H1 (cell line): ENCODE measurements around the gene C1orf21. TPM values are rescaled to one million over a fixed set of nuclear protein-coding genes. Genes with fewer than 3 reads are reported as not detected.

ENCODE experiments used
- CTCF ChIA-PET: fragments of 300-600 bp; sonication (Branson Sonifier 250); formaldehyde crosslinking; loops from one replicate; lab custom pipeline; 2021; ENCODE audit not compliant: partially characterized antibody; lab: Charles Lee
- POLR2A ChIA-PET: fragments of 300-600 bp; sonication (Branson Sonifier 250); formaldehyde crosslinking; loops from one replicate; lab custom pipeline; 2021; ENCODE audit warnings: inconsistent platforms; ENCODE audit not compliant: partially characterized antibody; lab: Charles Lee
- DNase-seq, 2 experiments: peaks; one replicate each; pipeline versions ENCODE4 v3.0.0 to v3.0.0-alpha.2; 2010 to 2022; ENCODE audit warnings: low spot score in 2 of 2, low read depth in 1 of 2, mixed read lengths in 1 of 2
- FAIRE-seq: peaks from 2 replicates; lab custom pipeline; 2011; peaks lifted over from hg19 to GRCh38; lab: Jason Lieb, UNC
- H2AFZ ChIP-seq: 2 replicates; pipeline ENCODE4 v1.8.1; 2012; ENCODE audit warnings: low read length, inconsistent platforms
- H2AK5ac ChIP-seq: 2 replicates; pipeline ENCODE4 v1.6.1; 2013; ENCODE audit warnings: low read depth, low read length
- H2BK120ac ChIP-seq: replicated peaks from 2 replicates; pipeline ENCODE3; 2013; ENCODE audit warnings: low read depth, low read length, inconsistent platforms
- H2BK12ac ChIP-seq: 2 replicates; pipeline ENCODE4 v1.6.1; 2013; ENCODE audit warnings: low read depth, low read length
- H2BK15ac ChIP-seq: 2 replicates; pipeline ENCODE4 v1.6.1; 2013; ENCODE audit warnings: low read length
- H2BK20ac ChIP-seq: 2 replicates; pipeline ENCODE4 v1.6.1; 2013; ENCODE audit warnings: low read length
- H2BK5ac ChIP-seq: 2 replicates; pipeline ENCODE4 v1.6.1; 2013; ENCODE audit warnings: low read depth, low read length
- H3K14ac ChIP-seq: 2 replicates; pipeline ENCODE4 v1.6.1; 2013; ENCODE audit warnings: inconsistent platforms; ENCODE audit not compliant: insufficient read length
- H3K18ac ChIP-seq: 2 replicates; pipeline ENCODE4 v1.6.1; 2013; ENCODE audit warnings: low read length; ENCODE audit errors: extremely low read depth
- H3K23ac ChIP-seq: 2 replicates; pipeline ENCODE4 v1.6.1; 2013; ENCODE audit warnings: inconsistent platforms; ENCODE audit not compliant: insufficient read length
- H3K23me2 ChIP-seq: 2 replicates; pipeline ENCODE4 v1.6.1; 2013; ENCODE audit warnings: low read depth, low read length
- H3K27ac ChIP-seq: 2 replicates; pipeline ENCODE4 v1.6.1; 2011; ENCODE audit warnings: low read depth, low read length, inconsistent platforms
- H3K27me3 ChIP-seq, 4 experiments: replicated peaks in 1 of 4; 1 replicate in 1 of 4; 2 replicates in 3 of 4; pipeline versions ENCODE4 v1.6.1 to v1.8.1; 2011 to 2013; ENCODE audit warnings: low read length in 3 of 4, mild to moderate bottlenecking in 3 of 4, inconsistent platforms in 2 of 4, mixed read lengths in 2 of 4, moderate library complexity in 1 of 4; ENCODE audit not compliant: control insufficient read depth in 3 of 4, insufficient read depth in 3 of 4; ENCODE audit errors: extremely low read depth in 1 of 4
- H3K36me3 ChIP-seq, 4 experiments: 2 replicates each; pipeline versions ENCODE4 v1.6.1 to v1.8.1; 2011 to 2013; ENCODE audit warnings: mild to moderate bottlenecking in 4 of 4, low read length in 3 of 4, moderate library complexity in 2 of 4, control low read depth in 1 of 4, inconsistent platforms in 1 of 4; ENCODE audit not compliant: insufficient read depth in 4 of 4, control insufficient read depth in 2 of 4
- H3K4ac ChIP-seq: replicated peaks from 2 replicates; pipeline ENCODE3; 2013; ENCODE audit warnings: low read length, low read depth, mixed read lengths, inconsistent platforms; ENCODE audit not compliant: insufficient read length
- H3K4me1 ChIP-seq, 4 experiments: replicated peaks in 1 of 4; 1 replicate in 1 of 4; 2 replicates in 3 of 4; pipeline versions ENCODE4 v1.6.1 to v1.8.1; 2011 to 2013; ENCODE audit warnings: low read length in 3 of 4, inconsistent platforms in 2 of 4, mixed read lengths in 1 of 4; ENCODE audit not compliant: insufficient read depth in 4 of 4, control insufficient read depth in 3 of 4
- H3K4me2 ChIP-seq, 2 experiments: 2 replicates each; pipeline versions ENCODE4 v1.6.1 to v1.8.1; 2011 to 2013; ENCODE audit warnings: low read depth in 2 of 2, low read length in 2 of 2, control low read depth in 1 of 2, inconsistent platforms in 1 of 2, mild to moderate bottlenecking in 1 of 2; ENCODE audit not compliant: insufficient read depth in 1 of 2
- H3K4me3 ChIP-seq, 4 experiments: fragments of 200-600, 300-600 bp in 1 of 4; sonication (generic), shearing (Covaris generic), sonication (Bioruptor Twin) in 1 of 4; 2 replicates each; pipeline versions ENCODE4 v1.5.1 to v1.8.1; 2011 to 2016; ENCODE audit warnings: low read length in 4 of 4, low read depth in 3 of 4, control low read depth in 2 of 4, inconsistent platforms in 2 of 4, mild to moderate bottlenecking in 2 of 4, mixed read lengths in 1 of 4, moderate library complexity in 1 of 4; ENCODE audit not compliant: insufficient read depth in 2 of 4; ENCODE audit errors: extremely low read depth in 1 of 4
- H3K56ac ChIP-seq: replicated peaks from 2 replicates; pipeline ENCODE3; 2013; ENCODE audit warnings: low read depth, mild to moderate bottlenecking, mixed read lengths, low read length, inconsistent platforms; ENCODE audit not compliant: insufficient read length
- H3K79me1 ChIP-seq: 2 replicates; pipeline ENCODE4 v1.6.1; 2013; ENCODE audit warnings: low read depth, low read length, control low read depth
- H3K79me2 ChIP-seq, 2 experiments: 2 replicates each; pipeline versions ENCODE4 v1.6.1 to v1.8.1; 2012 to 2013; ENCODE audit warnings: low read length in 2 of 2, mild to moderate bottlenecking in 2 of 2, inconsistent platforms in 1 of 2; ENCODE audit not compliant: insufficient read depth in 2 of 2, control insufficient read depth in 1 of 2
- H3K9ac ChIP-seq, 4 experiments: replicated peaks in 1 of 4; 1 replicate in 1 of 4; 2 replicates in 3 of 4; pipeline versions ENCODE4 v1.6.1 to v1.8.1; 2011 to 2013; ENCODE audit warnings: low read depth in 3 of 4, low read length in 3 of 4, control low read depth in 2 of 4, mild to moderate bottlenecking in 2 of 4, moderate library complexity in 2 of 4, inconsistent platforms in 1 of 4; ENCODE audit errors: extremely low read depth in 1 of 4
- H3K9me3 ChIP-seq, 2 experiments: 2 replicates each; pipeline versions ENCODE4 v1.6.1 to v1.8.1; 2012 to 2013; ENCODE audit warnings: mild to moderate bottlenecking in 2 of 2, moderate library complexity in 2 of 2, control low read depth in 1 of 2, inconsistent platforms in 1 of 2, low read depth in 1 of 2, low read length in 1 of 2, mixed read lengths in 1 of 2; ENCODE audit not compliant: insufficient read depth in 2 of 2
- H4K20me1 ChIP-seq, 2 experiments: replicated peaks in 1 of 2; 2 replicates each; pipeline versions ENCODE3 to v1.8.1; 2011 to 2013; ENCODE audit warnings: inconsistent platforms in 2 of 2, low read length in 2 of 2, mild to moderate bottlenecking in 1 of 2; ENCODE audit not compliant: insufficient read depth in 2 of 2, control insufficient read depth in 1 of 2
- H4K5ac ChIP-seq: 2 replicates; pipeline ENCODE4 v1.6.1; 2013; ENCODE audit warnings: low read length, low read depth, mixed read lengths, inconsistent platforms; ENCODE audit not compliant: insufficient read length
- H4K8ac ChIP-seq: 2 replicates; pipeline ENCODE4 v1.8.0; 2013; ENCODE audit warnings: mild to moderate bottlenecking, moderate library complexity, low read length, inconsistent platforms; ENCODE audit not compliant: insufficient read depth; ENCODE audit errors: extremely low read depth
- H4K91ac ChIP-seq: replicated peaks from 2 replicates; pipeline ENCODE3; 2013; ENCODE audit warnings: low read length, mixed read lengths, inconsistent platforms; ENCODE audit not compliant: insufficient read length
- JUN ChIP-seq: IDR thresholded peaks from 2 replicates; pipeline ENCODE4 v1.6.1; 2011; ENCODE audit warnings: low read depth, mild to moderate bottlenecking, improper control_type of control experiment, low read length
- SIN3A ChIP-seq, 2 experiments: IDR thresholded peaks in 1 of 2; conservative IDR thresholded peaks in 1 of 2; 2 replicates each; pipeline ENCODE4 v1.6.1; 2011 to 2012; ENCODE audit warnings: low read length in 2 of 2, improper control_type of control experiment in 1 of 2, low read depth in 1 of 2, mild to moderate bottlenecking in 1 of 2
- WGBS, 2 experiments: shearing (Covaris generic) in 1 of 2; methylation state at CpG; one replicate each; pipeline versions ENCODE4 v1.1.6 to v1.1.7; 2013 to 2015; ENCODE audit warnings: low lambda C conversion rate in 2 of 2, mixed read lengths in 2 of 2, inconsistent platforms in 1 of 2, low coverage in 1 of 2, missing lambda C conversion rate in 1 of 2; ENCODE audit not compliant: insufficient replicate concordance in 2 of 2, insufficient coverage in 1 of 2, insufficient read length in 1 of 2; ENCODE audit errors: extremely low coverage in 1 of 2, missing lambda C conversion rate in 1 of 2; 5-methylcytosine and 5-hydroxymethylcytosine counted together
- polyA plus RNA-seq, 7 experiments: library from polyadenylated mRNA; depleted of rRNA in 3 of 7; stranded (reverse) in 5 of 7; unstranded in 2 of 7; fragments of >200 nt in 5 of 7; fragments of 200-250 nt in 2 of 7; gene quantifications; 1 replicate in 5 of 7; 2 replicates in 1 of 7; 4 replicates in 1 of 7; pipeline versions ENCODE4 v1.2.1 to v1.2.3, GENCODE V29; 2011 to 2013; ENCODE audit warnings: missing spikeins in 2 of 7, mixed read lengths in 2 of 7
- total RNA-seq: library from RNA; stranded (reverse); fragmentation: NEBNext Ultra II Directional; extraction: Animal tissue kit (Norgen Biotek cat#: 25700); gene quantifications from 2 replicates; pipeline ENCODE4 v1.2.1, GENCODE V29; 2021

Gene C1orf21
- total and polyA plus RNA-seq, 2 of the 8 experiments (the other 6 are each of a cell fraction or from before 2014, with no cell fraction given), result 16.6 to 51.0 TPM

- Histone ChIP-seq H3K4ac (no peak overlapping the region), H3K27me3 (peaks cover 0 to 2% (median 0%) of the 10 kb centered on the region in 4 experiments; a peak in 1 of 7 replicates), H3K14ac (no peak overlapping the region), H3K9ac (no peak overlapping the region), H3K9me3 (no peaks in the 10 kb centered on the region), H3K56ac (no peak overlapping the region), H4K91ac (no peak overlapping the region), H2AK5ac (no peak overlapping the region), H3K4me1 (peaks cover 2 to 8% (median 3%) of the 10 kb centered on the region in 4 experiments; a peak in 4 of 7 replicates), H3K79me2 (peaks cover 0 to 43% of the 10 kb centered on the region in 2 experiments; a peak in 3 of 4 replicates), H4K20me1 (no peaks in the 10 kb centered on the region), H3K27ac (no peak overlapping the region), H2BK15ac (no peak overlapping the region), H3K23ac (no peak overlapping the region), H2BK5ac (no peak overlapping the region; the same call in 1 of the 2 replicates), H3K36me3 (peaks cover 0 to 21% (median 0%) of the 10 kb centered on the region in 4 experiments; a peak in 3 of 8 replicates), H2AFZ (no peak overlapping the region), H3K79me1 (no peaks in the 10 kb centered on the region; the same call in 1 of the 2 replicates), H3K4me3 (no peak overlapping the region), H3K18ac (no peak overlapping the region), H3K4me2 (no peak overlapping the region), H2BK12ac (no peak overlapping the region), H2BK20ac (no peak overlapping the region), H4K5ac (no peak overlapping the region), H4K8ac (no peak overlapping the region), H2BK120ac (no peak overlapping the region), H3K23me2 (no peaks in the 10 kb centered on the region; the same call in 1 of the 2 replicates)
- no peak for DNase-seq
- FAIRE-seq, result no peak
- CTCF ChIA-PET, result interaction anchor here (1.9 kb wide), 1 partner anchor 21 kb away, joined by 5 read pairs; no protein-coding TSS in a partner anchor
- POLR2A ChIA-PET, result no interaction called here
- 94% methylated on average over 2 of the region's 2 CpGs; no CpG with 5 or more reads in 1 of the 2 experiments for WGBS, 2 experiments
- no peak for TF ChIP-seq JUN
- no peak for TF ChIP-seq SIN3A (conservative IDR thresholded peaks at IDR 0.05 in 1 of 2, IDR thresholded peaks at IDR 0.05 in 1 of 2; ENCODE audit: low read depth in 1 of 2, low read length in 2 of 2)
These were observed 89.4 kb downstream of the C1orf21 start for GRCh38 chr1:184476187-184476586.
